Uterus (tissue), 4 donors: ENCODE data around the gene PTCHD1. TPM values are rescaled to one million over a fixed set of nuclear protein-coding genes. Genes with fewer than 3 reads are reported as not detected.
A peak's percentile ranks its signal among the peaks of the same experiment; 100 is the strongest.

Experiments
- DNase-seq, 2 donors: peaks; one replicate each; pipeline ENCODE4 v3.0.0-alpha.2; 2019 to 2020
- H3K27ac ChIP-seq, 2 donors: fragments of 200-600 bp; sonication (generic); 1 replicate in 1 of 2; 2 replicates in 1 of 2; pipeline ENCODE4 v1.5.1; 2016 to 2018
- H3K27me3 ChIP-seq, 2 donors: fragments of 200-600 bp; sonication (generic); one replicate each; pipeline ENCODE4 v1.5.1; 2018 to 2019; ENCODE audit warnings: control low read depth in 1 of 2
- H3K36me3 ChIP-seq, 2 donors: fragments of 200-600 bp; sonication (generic); one replicate each; pipeline ENCODE4 v1.5.1; 2019; ENCODE audit warnings: control low read depth in 1 of 2
- H3K4me1 ChIP-seq, 2 donors: fragments of 200-600 bp; sonication (generic); one replicate each; pipeline ENCODE4 v1.5.1; 2018 to 2019; ENCODE audit warnings: control low read depth in 1 of 2
- H3K4me3 ChIP-seq, 2 donors: fragments of 200-600 bp; sonication (generic); 1 replicate in 1 of 2; 2 replicates in 1 of 2; pipeline ENCODE4 v1.5.1; 2018 to 2019; ENCODE audit warnings: mild to moderate bottlenecking in 1 of 2
- H3K9me3 ChIP-seq, 2 donors: fragments of 200-600 bp; sonication (generic); one replicate each; pipeline ENCODE4 v1.5.1; 2019; ENCODE audit warnings: control low read depth in 1 of 2
- CTCF ChIP-seq, 4 experiments: fragments of 200-600 bp in 2 of 4; fragments of 450-650 bp in 2 of 4; sonication (generic) in 2 of 4; IDR thresholded peaks; one replicate each; pipeline ENCODE4 v1.5.1; 2016 to 2019; ENCODE audit warnings: antibody characterized with exemption in 4 of 4, mild to moderate bottlenecking in 2 of 4, moderate library complexity in 1 of 4
- POLR2A ChIP-seq, 2 donors: fragments of 450-650 bp; IDR thresholded peaks; one replicate each; pipeline ENCODE4 v1.6.1; 2016; ENCODE audit warnings: antibody characterized with exemption in 2 of 2, mild to moderate bottlenecking in 1 of 2, moderate library complexity in 1 of 2
- intact Hi-C: fragments of 100-400 bp; cut with DNase I; formaldehyde crosslinking; loops from one replicate; pipeline ENCODE4 v1.15.1; 2023; ENCODE audit warnings: low total_unique reads
- total RNA-seq, 4 donors: library from RNA; depleted of rRNA in 3 of 4; stranded (reverse); fragments of >200 nt in 3 of 4; gene quantifications; one replicate each; pipeline versions ENCODE4 v1.1.0 to v1.2.4, GENCODE V29; 2014 to 2023
- donor health status: DM: yes; HTN: yes; CAD: no.

PTCHD1 gene
- total RNA-seq, 4 donors from 2014 or later: 2.9 to 12.6 (median 5.3) TPM

GRCh38 chrX:23344904-23345271 is 10.2 kb downstream of the PTCHD1 start:
- peaks cover 0 to 3% of the 10 kb centered on the region in 2 donors for H3K27me3 ChIP-seq
- H3K27ac ChIP-seq: no peak overlapping the region
- no peak for TF ChIP-seq POLR2A (IDR thresholded peaks at IDR 0.05)
- TF ChIP-seq CTCF (IDR thresholded peaks at IDR 0.05): no peak
- intact Hi-C loops: no loop called here
- no peaks in the 10 kb centered on the region for H3K4me1 ChIP-seq
- H3K4me3 ChIP-seq: no peak overlapping the region
- H3K9me3 ChIP-seq: no peaks in the 10 kb centered on the region
- DNase-seq: no peak
- no peaks in the 10 kb centered on the region for H3K36me3 ChIP-seq

DNA sequence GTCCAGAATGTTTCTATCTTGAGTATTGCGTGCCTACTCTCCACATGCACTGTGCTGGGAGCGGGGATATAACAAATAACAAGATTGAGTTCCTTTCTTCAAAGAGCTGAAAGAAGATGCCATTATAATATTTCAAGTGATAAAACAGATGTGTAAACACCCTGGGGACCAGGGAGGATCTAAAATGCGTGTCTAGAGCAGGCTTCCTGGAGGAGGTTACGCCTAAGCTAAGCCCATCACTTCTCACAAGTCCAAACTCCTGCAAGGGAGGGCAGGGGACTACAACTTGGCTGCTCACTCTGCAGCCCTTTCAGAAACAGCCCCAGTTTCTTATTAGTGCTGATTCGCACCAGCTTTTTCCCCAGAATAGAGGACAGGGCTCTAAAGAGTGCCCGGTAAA is 21.5 kb downstream of the PTCHD1 start:
- H3K4me3 ChIP-seq: no peak overlapping the region
- no peaks in the 10 kb centered on the region for H3K4me1 ChIP-seq
- no peak overlapping the region for H3K27ac ChIP-seq
- intact Hi-C loops: no loop called here
- H3K9me3 ChIP-seq: no peaks in the 10 kb centered on the region
- DNase-seq: no peak
- H3K36me3 ChIP-seq: no peaks in the 10 kb centered on the region
- no peak for TF ChIP-seq POLR2A (IDR thresholded peaks at IDR 0.05)
- no peak for TF ChIP-seq CTCF (IDR thresholded peaks at IDR 0.05)
- H3K27me3 ChIP-seq: no peaks in the 10 kb centered on the region

DNA sequence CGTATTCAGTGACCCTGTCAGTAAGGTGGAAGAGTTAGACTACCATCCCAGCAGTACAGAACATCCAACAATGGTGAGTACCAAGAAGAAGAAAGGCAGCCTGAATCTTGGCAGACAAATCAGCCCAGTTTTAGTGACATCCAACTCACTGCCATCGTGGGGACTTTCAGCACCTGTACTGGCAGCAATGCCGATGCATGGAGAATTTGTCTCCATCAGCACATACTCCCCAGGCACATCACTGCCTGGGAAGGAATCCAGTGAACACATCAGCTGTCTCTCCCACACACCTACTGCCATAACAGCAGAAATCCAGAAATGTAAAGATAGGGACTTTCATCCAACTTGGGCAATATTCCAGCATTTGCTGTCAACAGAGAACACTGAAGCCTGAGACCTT is 29.8 kb downstream of the PTCHD1 start:
- intact Hi-C loops: no loop called here
- no peak for DNase-seq
- Histone ChIP-seq H3K4me1 (no peaks in the 10 kb centered on the region), H3K36me3 (no peaks in the 10 kb centered on the region), H3K9me3 (no peaks in the 10 kb centered on the region), H3K4me3 (no peak overlapping the region), H3K27ac (no peak overlapping the region), H3K27me3 (no peaks in the 10 kb centered on the region)
- no peak for TF ChIP-seq POLR2A (IDR thresholded peaks at IDR 0.05)
- TF ChIP-seq CTCF (IDR thresholded peaks at IDR 0.05): no peak

DNA sequence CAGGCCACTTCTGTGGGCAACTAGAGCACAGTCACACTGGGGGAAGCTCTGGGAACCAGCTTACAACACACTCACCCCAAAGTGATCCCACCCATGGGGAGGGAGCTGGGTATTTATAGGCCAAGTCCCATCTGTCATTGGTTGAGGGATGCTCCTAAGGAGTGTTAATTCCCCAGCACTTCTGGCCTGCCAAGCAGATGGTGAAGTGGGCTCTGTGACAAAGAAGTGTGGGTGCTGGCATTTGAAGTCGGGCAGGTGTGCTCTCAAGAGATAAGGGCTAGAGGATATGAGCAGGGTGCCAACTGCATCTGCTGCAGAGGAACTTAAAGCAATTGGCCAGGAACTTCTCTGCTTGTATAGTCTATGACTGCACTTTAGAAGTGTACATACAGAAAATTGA is 30.9 kb downstream of the PTCHD1 start:
- TF ChIP-seq POLR2A (IDR thresholded peaks at IDR 0.05) (no peak), CTCF (IDR thresholded peaks at IDR 0.05) (no peak)
- peak overlapping the region in 1 of 2 donors; percentile 7 for H3K27ac ChIP-seq
- no peaks in the 10 kb centered on the region for H3K4me1 ChIP-seq
- H3K4me3 ChIP-seq: no peak overlapping the region
- no peak for DNase-seq
- intact Hi-C loops: no loop called here
- H3K36me3 ChIP-seq: no peaks in the 10 kb centered on the region
- no peaks in the 10 kb centered on the region for H3K27me3 ChIP-seq
- no peaks in the 10 kb centered on the region for H3K9me3 ChIP-seq

DNA sequence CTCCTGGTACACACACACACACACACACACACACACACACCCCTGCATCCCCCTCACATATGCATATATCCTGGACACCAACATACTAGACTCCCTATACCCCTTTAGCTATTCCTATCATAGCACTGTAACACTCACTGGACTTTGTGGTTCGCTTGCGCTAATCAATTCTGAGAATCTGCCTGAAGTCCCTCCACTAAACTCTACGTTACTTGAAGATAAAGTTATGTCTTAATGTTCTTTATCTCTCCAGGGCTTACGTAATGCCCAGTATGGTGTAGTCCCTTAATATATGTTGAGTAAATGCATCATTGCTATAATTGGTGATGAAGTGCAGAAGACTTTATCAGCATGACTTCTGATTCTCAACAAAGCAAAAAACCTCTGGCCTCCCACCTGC is 32.3 kb downstream of the PTCHD1 start:
- no peaks in the 10 kb centered on the region for H3K27me3 ChIP-seq
- H3K4me3 ChIP-seq: no peak overlapping the region
- H3K27ac ChIP-seq: no peak overlapping the region
- H3K4me1 ChIP-seq: no peaks in the 10 kb centered on the region
- intact Hi-C loops: no loop called here
- no peaks in the 10 kb centered on the region for H3K36me3 ChIP-seq
- no peak for DNase-seq
- TF ChIP-seq POLR2A (IDR thresholded peaks at IDR 0.05) (no peak), CTCF (IDR thresholded peaks at IDR 0.05) (no peak)
- no peaks in the 10 kb centered on the region for H3K9me3 ChIP-seq
